Endothelial cell of umbilical vein (primary cell): ENCODE results near the gene PNRC1. TPM values are rescaled to one million over a fixed set of nuclear protein-coding genes. Genes with fewer than 3 reads are reported as not detected.

Experiments used
- BruUV-seq: library from RNA; stranded (reverse); fragments of 400-500 nt; replicated peaks from 2 replicates; lab custom pipeline; 2021; lab: Mats Ljungman, UMichigan
- CTCF ChIA-PET: fragments of 300-600, 350-600 bp; sonication (Branson Sonifier 250); formaldehyde crosslinking; loops from one replicate; lab custom pipeline; 2021; ENCODE audit warnings: antibody characterized with exemption, inconsistent platforms; lab: Charles Lee
- POLR2A ChIA-PET: fragments of 300-600, 350-600 bp; sonication (Branson Sonifier 250); formaldehyde crosslinking; loops from one replicate; lab custom pipeline; 2021; ENCODE audit warnings: antibody characterized with exemption, inconsistent platforms; lab: Charles Lee
- DNase-seq: peaks from one replicate; pipeline ENCODE4 v3.0.0-alpha.2; 2011; ENCODE audit warnings: low read depth, low spot score
- FAIRE-seq: peaks from 2 replicates; lab custom pipeline; 2011; peaks lifted over from hg19 to GRCh38; lab: Jason Lieb, UNC
- H2AFZ ChIP-seq: 2 replicates; pipeline ENCODE4 v1.6.0; 2012; ENCODE audit warnings: low read depth, low read length, control low read depth, inconsistent platforms
- H3K27ac ChIP-seq: 2 replicates; pipeline ENCODE4 v1.5.1; 2011; ENCODE audit warnings: low read depth, mild to moderate bottlenecking, control low read depth, low read length, moderate library complexity; ENCODE audit not compliant: insufficient read depth
- H3K27me3 ChIP-seq, 2 experiments: 2 replicates each; pipeline versions ENCODE4 v1.6.0 to v1.6.1; 2011; ENCODE audit warnings: low read length in 2 of 2, mixed read lengths in 1 of 2; ENCODE audit not compliant: control insufficient read depth in 2 of 2, insufficient read depth in 2 of 2
- H3K36me3 ChIP-seq, 2 experiments: 2 replicates in 1 of 2; 3 replicates in 1 of 2; pipeline ENCODE4 v1.5.1; 2011; ENCODE audit warnings: low read length in 2 of 2, mild to moderate bottlenecking in 1 of 2, moderate library complexity in 1 of 2; ENCODE audit not compliant: control insufficient read depth in 2 of 2, insufficient read depth in 2 of 2; ENCODE audit errors: extremely low read depth in 1 of 2
- H3K4me1 ChIP-seq: 3 replicates; pipeline ENCODE4 v1.5.1; 2011; ENCODE audit warnings: mild to moderate bottlenecking, low read length; ENCODE audit not compliant: control insufficient read depth, insufficient read depth; ENCODE audit errors: extremely low read depth
- H3K4me2 ChIP-seq: 2 replicates; pipeline ENCODE4 v1.6.1; 2011; ENCODE audit warnings: low read length, control low read depth, mixed read lengths; ENCODE audit not compliant: insufficient read depth
- H3K4me3 ChIP-seq, 3 experiments: fragments of 200-600 bp in 1 of 3; sonication (generic), shearing (Covaris generic) in 1 of 3; replicated peaks in 1 of 3; 2 replicates each; pipeline ENCODE4 v1.5.1; 2011 to 2016; ENCODE audit warnings: control low read depth in 3 of 3, low read length in 3 of 3, mild to moderate bottlenecking in 2 of 3, inconsistent platforms in 1 of 3, low read depth in 1 of 3, moderate library complexity in 1 of 3; ENCODE audit not compliant: insufficient read depth in 1 of 3
- H3K79me2 ChIP-seq: 2 replicates; pipeline ENCODE4 v1.6.0; 2012; ENCODE audit warnings: low read length, inconsistent platforms; ENCODE audit not compliant: control insufficient read depth, insufficient read depth
- H3K9ac ChIP-seq: replicated peaks from 2 replicates; pipeline ENCODE3; 2011; ENCODE audit warnings: low read length, control low read depth; ENCODE audit not compliant: insufficient read depth; ENCODE audit errors: extremely low read depth
- H3K9me1 ChIP-seq: replicated peaks from 3 replicates; pipeline ENCODE4 v1.6.0; 2011; ENCODE audit warnings: mild to moderate bottlenecking, low read length; ENCODE audit not compliant: control insufficient read depth, insufficient read depth; ENCODE audit errors: extremely low read depth
- H3K9me3 ChIP-seq: replicated peaks from 2 replicates; pipeline ENCODE4 v1.5.1; 2012; ENCODE audit warnings: low read length, inconsistent platforms; ENCODE audit not compliant: control insufficient read depth, insufficient read depth
- H4K20me1 ChIP-seq: replicated peaks from 2 replicates; pipeline ENCODE3; 2011; ENCODE audit warnings: mild to moderate bottlenecking, low read length; ENCODE audit not compliant: control insufficient read depth, insufficient read depth; ENCODE audit errors: extremely low read depth
- CTCF ChIP-seq, 2 donors: IDR thresholded peaks; 1 replicate in 1 of 2; 2 replicates in 1 of 2; pipeline ENCODE4 v1.5.1; 2011; ENCODE audit warnings: low read length in 2 of 2, mild to moderate bottlenecking in 2 of 2, moderate library complexity in 2 of 2, control low read depth in 1 of 2, inconsistent platforms in 1 of 2, low read depth in 1 of 2; ENCODE audit not compliant: insufficient read depth in 1 of 2; ENCODE audit errors: extremely low read depth in 1 of 2
- EZH2 ChIP-seq: IDR thresholded peaks from 2 replicates; pipeline ENCODE4 v1.6.1; 2012; ENCODE audit warnings: borderline replicate concordance, low read depth, mild to moderate bottlenecking, moderate library complexity, low read length, inconsistent platforms; ENCODE audit not compliant: severe bottlenecking
- FOS ChIP-seq: IDR thresholded peaks from 2 replicates; pipeline ENCODE4 v1.6.1; 2011; ENCODE audit warnings: mild to moderate bottlenecking, low read length, moderate library complexity, borderline replicate concordance; ENCODE audit not compliant: insufficient read depth
- GATA2 ChIP-seq: IDR thresholded peaks from 2 replicates; pipeline ENCODE4 v1.7.0; 2011; ENCODE audit warnings: low read depth, mild to moderate bottlenecking, moderate library complexity, mixed read lengths, low read length; ENCODE audit not compliant: insufficient read length, insufficient read depth
- JUN ChIP-seq: IDR thresholded peaks from 2 replicates; pipeline ENCODE4 v1.6.1; 2011; ENCODE audit warnings: borderline replicate concordance, low read depth; ENCODE audit not compliant: insufficient read length, insufficient read depth
- MYC ChIP-seq: IDR thresholded peaks from one replicate; pipeline ENCODE4 v1.6.1; 2011; ENCODE audit warnings: mild to moderate bottlenecking, low read depth, low read length
- POLR2A ChIP-seq: IDR thresholded peaks from 2 replicates; pipeline ENCODE4 v1.6.1; 2012; ENCODE audit warnings: low read depth, mild to moderate bottlenecking, control low read depth, low read length
- POLR2AphosphoS5 ChIP-seq: IDR thresholded peaks from 2 replicates; pipeline ENCODE4 v1.6.1; 2012; ENCODE audit warnings: low read depth, mild to moderate bottlenecking, control low read depth, low read length, moderate library complexity; ENCODE audit not compliant: insufficient read depth
- dilution Hi-C: fragments of 300-500 bp; cut with MboI; formaldehyde crosslinking; loops from one replicate; pipeline ENCODE4 v1.15.0; 2019; ENCODE audit warnings: low sequenced_read_pairs; ENCODE audit not compliant: extremely low pct_ligation_motif_present
- intact Hi-C: fragments of 100-400 bp; cut with micrococcal nuclease; formaldehyde crosslinking; loops from one replicate; pipeline ENCODE4 v1.10.0; 2022
- polyA plus RNA-seq, 4 experiments: library from polyadenylated mRNA; depleted of rRNA in 3 of 4; stranded (reverse) in 3 of 4; unstranded in 1 of 4; fragments of >200 nt; gene quantifications; 2 replicates each; pipeline versions ENCODE4 v1.2.1 to v1.2.3, GENCODE V29; 2011 to 2012; ENCODE audit warnings: missing spikeins in 1 of 4
- small RNA-seq: library from RNA; depleted of rRNA; stranded (forward); fragments of <200 nt; gene quantifications from one replicate; pipeline ENCODE3, GENCODE V24; 2012; ENCODE audit warnings: low replicate concordance, low read depth; ENCODE audit not compliant: insufficient read depth, insufficient read length
- total RNA-seq: library from RNA; stranded (reverse); gene quantifications from 2 replicates; pipeline ENCODE4 v1.2.3, GENCODE V29; 2021
- TF ChIP-seq, protein P1 (sequence below): IDR thresholded peaks from 2 replicates; pipeline ENCODE4 v1.6.1; 2011; ENCODE audit not compliant: insufficient read depth, insufficient read length

Gene PNRC1
- total and polyA plus RNA-seq, 2 donors (not counting 3 experiments of a cell fraction or from before 2014, with no cell fraction given), result 9.6 to 87.9 TPM

DNA sequence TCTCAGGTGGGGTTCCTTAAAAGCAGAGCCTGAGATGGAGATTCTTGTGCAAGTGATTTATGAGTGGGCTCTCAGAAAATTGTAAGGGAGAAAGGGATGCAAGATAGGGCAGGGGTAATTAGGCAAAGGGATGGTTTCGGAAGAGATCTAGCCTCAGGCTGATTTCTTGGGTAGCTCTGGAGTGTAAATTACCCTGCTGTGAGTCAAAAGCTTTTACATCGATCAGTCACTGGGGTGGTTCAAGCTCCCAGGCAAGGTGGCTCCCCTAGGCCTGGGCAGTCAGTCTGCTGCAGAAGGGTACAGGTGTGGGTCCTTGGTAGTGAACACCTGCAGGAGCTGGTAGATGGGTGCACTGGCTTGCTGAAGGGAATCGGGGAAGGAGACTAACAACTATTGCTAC, 54.2 kb downstream of the PNRC1 start:
- Histone ChIP-seq H3K27ac (no peak overlapping the region), H3K9ac (no peak overlapping the region), H2AFZ (no peak overlapping the region), H3K79me2 (no peaks in the 10 kb centered on the region), H4K20me1 (no peaks in the 10 kb centered on the region), H3K4me1 (no peaks in the 10 kb centered on the region), H3K9me3 (no peaks in the 10 kb centered on the region), H3K36me3 (no peaks in the 10 kb centered on the region), H3K27me3 (peaks cover 0 to 4% of the 10 kb centered on the region in 2 experiments), H3K4me3 (no peak overlapping the region), H3K4me2 (no peak overlapping the region), H3K9me1 (no peaks in the 10 kb centered on the region)
- ChIA-PET CTCF (no interaction called here), POLR2A (no interaction called here)
- intact Hi-C loops, result no loop called here
- DNase-seq (no peak), FAIRE-seq (no peak)
- TF ChIP-seq MYC (no peak), FOS (no peak), POLR2AphosphoS5 (no peak), EZH2 (no peak), POLR2A (no peak), CTCF (IDR thresholded peaks at IDR 0.05; ENCODE audit: extremely low read depth in 1 of 2, insufficient read depth in 1 of 2, low read depth in 1 of 2, low read length in 2 of 2) (no peak), JUN (no peak), GATA2 (no peak)
- TF ChIP-seq, protein P1, sequence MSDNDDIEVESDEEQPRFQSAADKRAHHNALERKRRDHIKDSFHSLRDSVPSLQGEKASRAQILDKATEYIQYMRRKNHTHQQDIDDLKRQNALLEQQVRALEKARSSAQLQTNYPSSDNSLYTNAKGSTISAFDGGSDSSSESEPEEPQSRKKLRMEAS, result no peak
- BruUV-seq, result no TSS peak
- dilution Hi-C loops, result no loop called here

Small RNA genes within 50 kb of the gene (small RNA-seq; reads per million reads assigned to genes)
- gene RN7SL336P (not detected), gene RNU2-61P (0.66 reads per million)

Other genes with a start within 250 kb of the PNRC1 start
- 13.1 and 13.5 TPM in 2 replicates for gene RNGTT, start 117.1 kb upstream of the PNRC1 start, total RNA-seq
- gene RNGTT, start 117.1 kb upstream of the PNRC1 start, polyA plus RNA-seq, result 1.5 and 2.1 TPM in 2 replicates
- 0.18 TPM in 1 of 2 replicates, not detected in the other for gene SRSF12, start 37.3 kb downstream of the PNRC1 start, total RNA-seq
- gene SRSF12, start 37.3 kb downstream of the PNRC1 start, polyA plus RNA-seq, result 0.06 and 0.07 TPM in 2 replicates
- gene PM20D2, start 65.3 kb downstream of the PNRC1 start, total RNA-seq, result 8.3 and 10.9 TPM in 2 replicates
- 2.9 and 3.0 TPM in 2 replicates for gene PM20D2, start 65.3 kb downstream of the PNRC1 start, polyA plus RNA-seq
- gene GABRR1, start 136.6 kb downstream of the PNRC1 start, total RNA-seq, result not detected in 2 replicates
- not detected in 2 replicates for gene GABRR1, start 136.6 kb downstream of the PNRC1 start, polyA plus RNA-seq
- gene GABRR2, start 234.5 kb downstream of the PNRC1 start, total RNA-seq, result 2.5 and 3.6 TPM in 2 replicates
- gene GABRR2, start 234.5 kb downstream of the PNRC1 start, polyA plus RNA-seq, result 1.4 TPM in 2 replicates